Measurements from ENCODE around the gene OCA2.

GRCh38 chr15:28098360-28098765, 752 bp downstream of the OCA2 start:
- TF ChIP-seq, protein P1, sequence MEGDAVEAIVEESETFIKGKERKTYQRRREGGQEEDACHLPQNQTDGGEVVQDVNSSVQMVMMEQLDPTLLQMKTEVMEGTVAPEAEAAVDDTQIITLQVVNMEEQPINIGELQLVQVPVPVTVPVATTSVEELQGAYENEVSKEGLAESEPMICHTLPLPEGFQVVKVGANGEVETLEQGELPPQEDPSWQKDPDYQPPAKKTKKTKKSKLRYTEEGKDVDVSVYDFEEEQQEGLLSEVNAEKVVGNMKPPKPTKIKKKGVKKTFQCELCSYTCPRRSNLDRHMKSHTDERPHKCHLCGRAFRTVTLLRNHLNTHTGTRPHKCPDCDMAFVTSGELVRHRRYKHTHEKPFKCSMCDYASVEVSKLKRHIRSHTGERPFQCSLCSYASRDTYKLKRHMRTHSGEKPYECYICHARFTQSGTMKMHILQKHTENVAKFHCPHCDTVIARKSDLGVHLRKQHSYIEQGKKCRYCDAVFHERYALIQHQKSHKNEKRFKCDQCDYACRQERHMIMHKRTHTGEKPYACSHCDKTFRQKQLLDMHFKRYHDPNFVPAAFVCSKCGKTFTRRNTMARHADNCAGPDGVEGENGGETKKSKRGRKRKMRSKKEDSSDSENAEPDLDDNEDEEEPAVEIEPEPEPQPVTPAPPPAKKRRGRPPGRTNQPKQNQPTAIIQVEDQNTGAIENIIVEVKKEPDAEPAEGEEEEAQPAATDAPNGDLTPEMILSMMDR (conservative IDR thresholded peaks at IDR 0.05; ENCODE audit: low read length): no peak
- no peak for TF ChIP-seq EZH2phosphoT487 (IDR thresholded peaks at IDR 0.05; ENCODE audit: borderline replicate concordance, low read depth, low read length)
